ENCODE data around the gene FBXO40.

Gene FBXO40

GRCh38 chr3:121663171-121663847, 70.1 kb downstream of the FBXO40 start:
- no peak for DNase-seq (ENCODE audit: low spot score)

GRCh38 chr3:121665488-121665887, 72.3 kb downstream of the FBXO40 start:
- no peak for DNase-seq (ENCODE audit: low spot score)

- DNase-seq (ENCODE audit: low spot score) = no peak
These were observed 74.2 kb downstream of the FBXO40 start for GRCh38 chr3:121667333-121667732.

GRCh38 chr3:121670676-121671075, 77.5 kb downstream of the FBXO40 start:
- DNase-seq (ENCODE audit: low spot score) = no peak

GRCh38 chr3:121677141-121677540, 84.0 kb downstream of the FBXO40 start:
- no peak for DNase-seq (ENCODE audit: low spot score)
